DND-41 (cell line): Measurements from ENCODE around the gene SLC36A3.

Experiments used
- ATAC-seq: fragments of 200-7000 bp; cut with Tn5 transposase; 3 replicates; pipeline ENCODE4 v1.9.1; 2021; ENCODE audit warnings: low read depth; ENCODE audit not compliant: insufficient read depth
- DNase-seq: peaks from one replicate; pipeline ENCODE4 v3.0.0-alpha.2; 2020
- H2AFZ ChIP-seq: 2 replicates; pipeline ENCODE4 v1.6.0; 2012; ENCODE audit warnings: low read depth, low read length
- H3K27ac ChIP-seq: 2 replicates; pipeline ENCODE4 v1.5.1; 2012; ENCODE audit warnings: low read length, inconsistent platforms
- H3K27me3 ChIP-seq: fragments of 200-600 bp; sonication (generic); 2 replicates; pipeline ENCODE4 v1.6.0; 2012; ENCODE audit warnings: low read length, mild to moderate bottlenecking, inconsistent platforms; ENCODE audit not compliant: insufficient read depth, poor library complexity
- H3K36me3 ChIP-seq: 2 replicates; pipeline ENCODE4 v1.5.1; 2012; ENCODE audit warnings: low read length, inconsistent platforms; ENCODE audit not compliant: insufficient read depth
- H3K4me1 ChIP-seq: 2 replicates; pipeline ENCODE4 v1.5.1; 2012; ENCODE audit warnings: mild to moderate bottlenecking, low read length; ENCODE audit not compliant: insufficient read depth
- H3K4me2 ChIP-seq: 2 replicates; pipeline ENCODE4 v1.6.0; 2012; ENCODE audit warnings: mild to moderate bottlenecking, moderate library complexity, low read length, inconsistent platforms; ENCODE audit not compliant: insufficient read depth
- H3K4me3 ChIP-seq, 2 experiments: fragments of 200-600 bp in 1 of 2; shearing (Covaris generic) in 1 of 2; 2 replicates each; pipeline ENCODE4 v1.5.1; 2012 to 2016; ENCODE audit warnings: inconsistent platforms in 2 of 2, low read length in 2 of 2, mild to moderate bottlenecking in 2 of 2, low read depth in 1 of 2, moderate library complexity in 1 of 2
- H3K79me2 ChIP-seq: 2 replicates; pipeline ENCODE4 v1.6.0; 2012; ENCODE audit warnings: low read length, inconsistent platforms; ENCODE audit not compliant: insufficient read depth
- H3K9ac ChIP-seq: 2 replicates; pipeline ENCODE4 v1.6.0; 2012; ENCODE audit warnings: low read depth, mild to moderate bottlenecking, inconsistent platforms, low read length, moderate library complexity
- H3K9me3 ChIP-seq: 2 replicates; pipeline ENCODE4 v1.5.1; 2012; ENCODE audit warnings: low read length, moderate library complexity, mild to moderate bottlenecking, inconsistent platforms; ENCODE audit not compliant: insufficient read depth, severe bottlenecking
- H4K20me1 ChIP-seq: 2 replicates; pipeline ENCODE4 v1.6.0; 2012; ENCODE audit warnings: low read length; ENCODE audit not compliant: insufficient read depth
- CTCF ChIP-seq: IDR thresholded peaks from 2 replicates; pipeline ENCODE4 v1.5.1; 2012; ENCODE audit warnings: borderline replicate concordance, low read length, moderate library complexity, mild to moderate bottlenecking; ENCODE audit not compliant: poor library complexity, severe bottlenecking; ENCODE audit errors: extremely low read depth
- EZH2 ChIP-seq: IDR thresholded peaks from 3 replicates; pipeline ENCODE4 v1.6.1; 2012; ENCODE audit warnings: borderline replicate concordance, low read depth, mild to moderate bottlenecking, moderate library complexity, low read length, inconsistent platforms; ENCODE audit not compliant: severe bottlenecking

The SLC36A3 gene

GRCh38 chr5:151244206-151244605 lies 59.4 kb downstream of the SLC36A3 start:
- Histone ChIP-seq H3K36me3 (peaks cover 98% of the 10 kb centered on the region), H3K9ac (no peak overlapping the region), H3K79me2 (peaks cover 100% of the 10 kb centered on the region), H3K4me2 (no peak overlapping the region; the same call in 1 of the 2 replicates), H3K9me3 (no peaks in the 10 kb centered on the region), H4K20me1 (peaks cover 78% of the 10 kb centered on the region), H3K27ac (no peak overlapping the region; the same call in 1 of the 2 replicates), H3K27me3 (no peaks in the 10 kb centered on the region), H3K4me1 (peaks cover 22% of the 10 kb centered on the region), H2AFZ (no peak overlapping the region), H3K4me3 (no peak overlapping the region)
- TF ChIP-seq CTCF = no peak
- TF ChIP-seq EZH2 = no peak
- DNase-seq = no peak
- peak; percentile 47; the same call in 2 of the 3 replicates for ATAC-seq

- Histone ChIP-seq H3K36me3 (peaks cover 98% of the 10 kb centered on the region), H3K4me3 (no peak overlapping the region), H4K20me1 (peaks cover 81% of the 10 kb centered on the region), H3K9ac (no peak overlapping the region), H3K9me3 (no peaks in the 10 kb centered on the region), H3K27me3 (no peaks in the 10 kb centered on the region), H3K27ac (no peak overlapping the region), H2AFZ (no peak overlapping the region), H3K79me2 (peaks cover 100% of the 10 kb centered on the region), H3K4me2 (no peak overlapping the region), H3K4me1 (peaks cover 18% of the 10 kb centered on the region)
- DNase-seq (no peak), ATAC-seq (no peak)
- TF ChIP-seq CTCF = no peak
- no peak for TF ChIP-seq EZH2
Observed at GRCh38 chr5:151243564-151243963, 60.0 kb downstream of the SLC36A3 start.

GRCh38 chr5:151243127-151243526 lies 60.4 kb downstream of the SLC36A3 start:
- DNase-seq (no peak), ATAC-seq (no peak)
- peaks cover 21% of the 10 kb centered on the region for H3K4me1 ChIP-seq
- no peaks in the 10 kb centered on the region for H3K9me3 ChIP-seq
- H3K79me2 ChIP-seq = peaks cover 100% of the 10 kb centered on the region
- H3K27me3 ChIP-seq = no peaks in the 10 kb centered on the region
- TF ChIP-seq CTCF = no peak
- TF ChIP-seq EZH2 = no peak
- peaks cover 98% of the 10 kb centered on the region for H3K36me3 ChIP-seq
- H3K4me2 ChIP-seq = no peak overlapping the region
- H3K9ac ChIP-seq = no peak overlapping the region
- no peak overlapping the region for H3K27ac ChIP-seq
- no peak overlapping the region for H2AFZ ChIP-seq
- H4K20me1 ChIP-seq = peaks cover 85% of the 10 kb centered on the region
- no peak overlapping the region for H3K4me3 ChIP-seq
